H1 (cell line): Measurements from ENCODE around the gene TAF7.

Source experiments
- EZH2 ChIP-seq: fragments of 200-600 bp; sonication (generic); IDR thresholded peaks from 2 replicates; pipeline ENCODE4 v1.7.1; 2012; ENCODE audit warnings: low read depth, mild to moderate bottlenecking, moderate library complexity, low read length, inconsistent platforms; ENCODE audit not compliant: severe bottlenecking
- GABPA ChIP-seq: IDR thresholded peaks from 2 replicates; pipeline ENCODE4 v1.6.1; 2011; ENCODE audit warnings: mild to moderate bottlenecking, low read length, moderate library complexity, borderline replicate concordance; ENCODE audit not compliant: insufficient read depth
- TF ChIP-seq, protein P1 (sequence below), 3 experiments: IDR thresholded peaks; 1 replicate in 2 of 3; 2 replicates in 1 of 3; pipeline versions ENCODE4 v1.5.1 to v1.6.1; 2011; ENCODE audit warnings: low read length in 3 of 3, mild to moderate bottlenecking in 3 of 3, inconsistent platforms in 2 of 3, low read depth in 1 of 3, moderate library complexity in 1 of 3; ENCODE audit not compliant: insufficient read depth in 1 of 3; ENCODE audit errors: control extremely low read depth in 1 of 3

DNA sequence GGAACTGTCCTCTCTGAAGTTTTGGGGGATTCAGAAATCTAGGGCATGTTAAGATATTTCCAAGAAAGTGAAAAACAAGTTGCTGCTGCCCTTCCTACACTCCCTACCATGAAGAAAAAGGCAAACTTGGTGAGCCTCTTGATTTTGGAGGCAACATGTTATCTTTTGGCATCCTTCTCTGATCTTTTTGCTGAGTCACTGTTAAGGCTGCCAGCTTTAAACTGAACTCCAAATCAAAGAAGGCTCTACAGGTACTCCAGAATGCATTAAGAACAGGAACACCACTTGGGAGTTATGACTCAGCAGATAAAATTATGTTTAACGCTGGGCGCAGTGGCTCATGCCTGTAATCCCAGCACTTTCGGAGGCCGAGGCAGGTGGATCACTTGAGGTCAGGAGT is 51.4 kb downstream of the TAF7 start:
- TF ChIP-seq GABPA, result no peak
- TF ChIP-seq, protein P1, sequence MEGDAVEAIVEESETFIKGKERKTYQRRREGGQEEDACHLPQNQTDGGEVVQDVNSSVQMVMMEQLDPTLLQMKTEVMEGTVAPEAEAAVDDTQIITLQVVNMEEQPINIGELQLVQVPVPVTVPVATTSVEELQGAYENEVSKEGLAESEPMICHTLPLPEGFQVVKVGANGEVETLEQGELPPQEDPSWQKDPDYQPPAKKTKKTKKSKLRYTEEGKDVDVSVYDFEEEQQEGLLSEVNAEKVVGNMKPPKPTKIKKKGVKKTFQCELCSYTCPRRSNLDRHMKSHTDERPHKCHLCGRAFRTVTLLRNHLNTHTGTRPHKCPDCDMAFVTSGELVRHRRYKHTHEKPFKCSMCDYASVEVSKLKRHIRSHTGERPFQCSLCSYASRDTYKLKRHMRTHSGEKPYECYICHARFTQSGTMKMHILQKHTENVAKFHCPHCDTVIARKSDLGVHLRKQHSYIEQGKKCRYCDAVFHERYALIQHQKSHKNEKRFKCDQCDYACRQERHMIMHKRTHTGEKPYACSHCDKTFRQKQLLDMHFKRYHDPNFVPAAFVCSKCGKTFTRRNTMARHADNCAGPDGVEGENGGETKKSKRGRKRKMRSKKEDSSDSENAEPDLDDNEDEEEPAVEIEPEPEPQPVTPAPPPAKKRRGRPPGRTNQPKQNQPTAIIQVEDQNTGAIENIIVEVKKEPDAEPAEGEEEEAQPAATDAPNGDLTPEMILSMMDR (IDR thresholded peaks at IDR 0.05; ENCODE audit: control extremely low read depth in 1 of 3, insufficient read depth in 1 of 3, low read depth in 1 of 3, low read length in 3 of 3), result no peak
- no peak for TF ChIP-seq EZH2
